K562 (cell line): Measurements from ENCODE around the gene ABCC5. TPM values are rescaled to one million over a fixed set of nuclear protein-coding genes. Genes with fewer than 3 reads are reported as not detected.

Experiments used
- ATAC-seq: fragments of 200-7000 bp; cut with Tn5 transposase; 3 replicates; pipeline ENCODE4 v1.9.1; 2020; ENCODE audit warnings: moderate library complexity
- BruUV-seq: library from RNA; stranded (reverse); fragments of 400-500 nt; replicated peaks from 2 replicates; lab custom pipeline; 2021; lab: Mats Ljungman, UMichigan
- CTCF ChIA-PET: fragments of 300-600 bp; formaldehyde crosslinking; extraction: SDS; loops from one replicate; lab custom pipeline; 2021; ENCODE audit warnings: low intra/inter-chr PET ratio; lab: Yijun Ruan, JAX
- POLR2A ChIA-PET: fragments of 300-600, 350-650 bp; sonication (Branson Sonifier 250); formaldehyde crosslinking; extraction: SDS; loops from one replicate; lab custom pipeline; 2021; ENCODE audit warnings: antibody characterized with exemption, inconsistent platforms; lab: Yijun Ruan, JAX
- DNase-seq, 4 experiments: peaks; one replicate each; pipeline versions ENCODE4 v3.0.0 to v3.0.0-alpha.2; 2011 to 2018; ENCODE audit warnings: low spot score in 3 of 4, mixed read lengths in 3 of 4; ENCODE audit errors: extremely low read depth in 1 of 4
- FAIRE-seq: peaks from 2 replicates; lab custom pipeline; 2011; peaks lifted over from hg19 to GRCh38; lab: Jason Lieb, UNC
- H2AFZ ChIP-seq: 2 replicates; pipeline ENCODE4 v1.6.0; 2011; ENCODE audit warnings: low read depth, low read length, control low read depth, inconsistent platforms
- H3K27ac ChIP-seq: fragments of 200-600 bp; 3 replicates; pipeline ENCODE4 v1.8.0; 2011; ENCODE audit warnings: low read depth, mild to moderate bottlenecking, control low read depth, inconsistent platforms, low read length, moderate library complexity, mixed read lengths; ENCODE audit errors: extremely low read depth
- H3K27me3 ChIP-seq, 2 experiments: fragments of 300-600 bp in 1 of 2; 2 replicates in 1 of 2; 3 replicates in 1 of 2; pipeline versions ENCODE4 v1.6.0 to v1.8.0; 2011; ENCODE audit warnings: inconsistent platforms in 2 of 2, low read length in 2 of 2, mild to moderate bottlenecking in 1 of 2, mixed read lengths in 1 of 2, moderate library complexity in 1 of 2; ENCODE audit not compliant: control insufficient read depth in 2 of 2, insufficient read depth in 2 of 2
- H3K36me3 ChIP-seq: fragments of 300-600 bp; 3 replicates; pipeline ENCODE4 v1.8.0; 2011; ENCODE audit warnings: mild to moderate bottlenecking, low read length, inconsistent platforms; ENCODE audit not compliant: control insufficient read depth, insufficient read depth
- H3K4me1 ChIP-seq, 2 experiments: fragments of 200-600 bp in 1 of 2; replicated peaks in 1 of 2; 2 replicates in 1 of 2; 3 replicates in 1 of 2; pipeline versions ENCODE4 v1.5.1 to v1.8.0; 2011; ENCODE audit warnings: inconsistent platforms in 2 of 2, low read length in 2 of 2, mild to moderate bottlenecking in 1 of 2, mixed read lengths in 1 of 2, moderate library complexity in 1 of 2; ENCODE audit not compliant: control insufficient read depth in 2 of 2, insufficient read depth in 2 of 2
- H3K4me2 ChIP-seq: 2 replicates; pipeline ENCODE4 v1.6.1; 2011; ENCODE audit warnings: low read length, control low read depth, inconsistent platforms, mixed read lengths; ENCODE audit not compliant: insufficient read depth
- H3K4me3 ChIP-seq: fragments of 200-600 bp; sonication (generic), shearing (Covaris generic); 2 replicates; pipeline ENCODE4 v1.5.1; 2016; ENCODE audit warnings: control low read depth, inconsistent platforms
- H3K79me2 ChIP-seq: fragments of 200-600 bp; 3 replicates; pipeline ENCODE4 v1.8.0; 2011; ENCODE audit warnings: low read length, inconsistent platforms; ENCODE audit not compliant: control insufficient read depth, insufficient read depth
- H3K9ac ChIP-seq, 2 experiments: 2 replicates each; pipeline versions ENCODE4 v1.6.0 to v1.6.1; 2011; ENCODE audit warnings: low read depth in 2 of 2, low read length in 2 of 2, control low read depth in 1 of 2, inconsistent platforms in 1 of 2, mild to moderate bottlenecking in 1 of 2, mixed read lengths in 1 of 2; ENCODE audit not compliant: insufficient read depth in 1 of 2
- H3K9me1 ChIP-seq: one replicate; pipeline ENCODE4 v1.6.0; 2011; ENCODE audit warnings: inconsistent platforms, mild to moderate bottlenecking, low read length, moderate library complexity; ENCODE audit not compliant: control insufficient read depth, insufficient read depth
- H3K9me3 ChIP-seq: replicated peaks from 2 replicates; pipeline ENCODE4 v1.5.1; 2011; ENCODE audit warnings: low read depth, low read length, inconsistent platforms; ENCODE audit not compliant: control insufficient read depth, insufficient read depth
- H4K20me1 ChIP-seq: replicated peaks from 2 replicates; pipeline ENCODE4 v1.6.1; 2011; ENCODE audit warnings: low read length, inconsistent platforms, mixed read lengths; ENCODE audit not compliant: control insufficient read depth, insufficient read depth
- ARHGAP35 ChIP-seq: fragments of 450-650 bp; IDR thresholded peaks from 2 replicates; pipeline ENCODE4 v1.6.1; 2018; ENCODE audit not compliant: partially characterized antibody
- BACH1 ChIP-seq: fragments of 200-800 bp; sonication (Bioruptor generic); IDR thresholded peaks from 2 replicates; pipeline ENCODE4 v1.6.1; 2016; ENCODE audit warnings: missing genetic modification characterization, missing compliant biosample characterization
- GTF2E2 ChIP-seq: fragments of 200-800 bp; sonication (Bioruptor generic); IDR thresholded peaks from 2 replicates; pipeline ENCODE4 v1.6.1; 2016; ENCODE audit warnings: missing genetic modification characterization, missing compliant biosample characterization
- JUND ChIP-seq, 2 experiments: IDR thresholded peaks; 2 replicates in 1 of 2; 3 replicates in 1 of 2; pipeline ENCODE4 v1.6.1; 2011; ENCODE audit warnings: borderline replicate concordance in 2 of 2, low read depth in 2 of 2, low read length in 2 of 2, improper control_type of control experiment in 1 of 2, missing biosample characterization in 1 of 2, missing genetic modification characterization in 1 of 2, missing genetic modification reagents in 1 of 2
- NFYB ChIP-seq: IDR thresholded peaks from 2 replicates; pipeline ENCODE4 v1.6.1; 2011; ENCODE audit warnings: mild to moderate bottlenecking, moderate library complexity; ENCODE audit not compliant: insufficient read length; ENCODE audit errors: extremely low read depth
- PHF8 ChIP-seq: fragments of 200-600 bp; sonication (generic); IDR thresholded peaks from 2 replicates; pipeline ENCODE4 v1.6.1; 2012; ENCODE audit warnings: mixed run types, mild to moderate bottlenecking, inconsistent platforms, low read length, moderate library complexity, borderline replicate concordance
- SMARCA4 ChIP-seq: fragments of 450-650 bp; IDR thresholded peaks from 2 replicates; pipeline ENCODE4 v1.6.1; 2016
- SMARCC2 ChIP-seq: fragments of 450-650 bp; IDR thresholded peaks from 2 replicates; pipeline ENCODE4 v1.6.1; 2017; ENCODE audit warnings: antibody characterized with exemption, moderate library complexity, mild to moderate bottlenecking, low read depth
- ZFPM2 ChIP-seq: fragments of 250-450 bp; sonication (Bioruptor Pico); IDR thresholded peaks from 2 replicates; pipeline ENCODE4 v1.5.1; 2022; ENCODE audit warnings: mild to moderate bottlenecking
- ZNF239 ChIP-seq: fragments of 250-450 bp; sonication (Bioruptor Pico); IDR thresholded peaks from 2 replicates; pipeline ENCODE4 v1.4.0; 2020; ENCODE audit warnings: mild to moderate bottlenecking
- WGBS: fragments of 100-300 bp; shearing (Covaris generic); methylation state at CpG from one replicate; pipeline ENCODE4 v1.1.6; 2016; ENCODE audit warnings: low coverage, mixed read lengths; ENCODE audit not compliant: insufficient coverage; ENCODE audit errors: missing lambda C conversion rate; 5-methylcytosine and 5-hydroxymethylcytosine counted together
- in situ Hi-C: fragments of 300-500 bp; cut with MboI; formaldehyde crosslinking; loops from 4 replicates; pipeline ENCODE4 v1.15.0; 2018; ENCODE audit warnings: inconsistent platforms, mixed read lengths
- intact Hi-C: fragments of 100-400 bp; cut with micrococcal nuclease; formaldehyde crosslinking; loops from 2 replicates; pipeline ENCODE4 v1.14.2; 2022
- polyA plus RNA-seq, 8 experiments: library from polyadenylated mRNA; depleted of rRNA in 4 of 8; stranded (reverse) in 5 of 8; unstranded in 3 of 8; fragments of >200 nt; fragmentation: Nextera tagmentation in 2 of 8; fragmentation: Illumina TruSeq in 1 of 8; extraction: Ambion mirVana in 2 of 8; extraction: Trizol in 1 of 8; gene quantifications; 2 replicates each; pipeline versions ENCODE4 v1.2.1 to v1.2.3, GENCODE V29; 2011 to 2014; ENCODE audit warnings: inconsistent platforms in 1 of 8, missing spikeins in 1 of 8
- total RNA-seq, 7 experiments: library from RNA; depleted of rRNA in 6 of 7; stranded (reverse); fragments of >200 nt in 6 of 7; fragmentation: Illumina TruSeq in 2 of 7; extraction: Trizol in 2 of 7; gene quantifications; 2 replicates each; pipeline versions ENCODE4 v1.2.1 to v1.2.3, GENCODE V29; 2011 to 2021; ENCODE audit warnings: low replicate concordance in 1 of 7
- TF ChIP-seq, protein P1 (sequence below): fragments of 450-650 bp; IDR thresholded peaks from 2 replicates; pipeline ENCODE4 v1.6.1; 2018; ENCODE audit not compliant: partially characterized antibody

Gene ABCC5
- total and polyA plus RNA-seq, 9 of the 15 experiments (the other 6 are each of a cell fraction or from before 2014, with no cell fraction given) = 22.0 to 53.0 (median 41.9) TPM

DNA sequence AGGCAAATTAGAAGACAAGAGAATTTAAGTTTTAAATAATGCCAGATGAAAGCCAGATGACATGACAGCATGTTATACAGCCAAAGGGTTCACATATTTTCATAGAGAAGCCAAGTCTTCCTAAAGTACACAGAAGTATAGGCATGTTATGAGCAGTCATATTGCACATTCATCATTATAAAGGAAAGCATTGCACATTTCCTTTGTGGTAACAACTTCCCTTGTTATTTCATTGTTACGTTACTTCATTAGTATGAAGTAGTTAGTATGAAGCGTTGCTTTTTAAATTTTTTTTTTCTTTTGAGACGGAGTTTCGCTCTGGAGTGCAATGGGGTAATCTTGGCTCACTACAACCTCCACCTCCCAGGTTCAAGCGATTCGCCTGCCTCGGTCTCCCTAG is 4.6 kb upstream of the ABCC5 start:
- Histone ChIP-seq H3K27ac (no peak overlapping the region), H3K36me3 (no peaks in the 10 kb centered on the region), H3K9me3 (no peaks in the 10 kb centered on the region), H3K9ac (no peak overlapping the region), H3K27me3 (no peaks in the 10 kb centered on the region), H3K4me3 (no peak overlapping the region), H3K9me1 (no peaks in the 10 kb centered on the region), H3K4me1 (peaks cover 3 to 18% of the 10 kb centered on the region in 2 experiments; a peak in 4 of 5 replicates)
- no TSS peak for BruUV-seq
- 95% methylated on average over 7 of the region's 7 CpGs for WGBS
- no peak for ATAC-seq
- POLR2A ChIA-PET = no interaction called here
- in situ Hi-C loops = no loop called here
- TF ChIP-seq, protein P1, sequence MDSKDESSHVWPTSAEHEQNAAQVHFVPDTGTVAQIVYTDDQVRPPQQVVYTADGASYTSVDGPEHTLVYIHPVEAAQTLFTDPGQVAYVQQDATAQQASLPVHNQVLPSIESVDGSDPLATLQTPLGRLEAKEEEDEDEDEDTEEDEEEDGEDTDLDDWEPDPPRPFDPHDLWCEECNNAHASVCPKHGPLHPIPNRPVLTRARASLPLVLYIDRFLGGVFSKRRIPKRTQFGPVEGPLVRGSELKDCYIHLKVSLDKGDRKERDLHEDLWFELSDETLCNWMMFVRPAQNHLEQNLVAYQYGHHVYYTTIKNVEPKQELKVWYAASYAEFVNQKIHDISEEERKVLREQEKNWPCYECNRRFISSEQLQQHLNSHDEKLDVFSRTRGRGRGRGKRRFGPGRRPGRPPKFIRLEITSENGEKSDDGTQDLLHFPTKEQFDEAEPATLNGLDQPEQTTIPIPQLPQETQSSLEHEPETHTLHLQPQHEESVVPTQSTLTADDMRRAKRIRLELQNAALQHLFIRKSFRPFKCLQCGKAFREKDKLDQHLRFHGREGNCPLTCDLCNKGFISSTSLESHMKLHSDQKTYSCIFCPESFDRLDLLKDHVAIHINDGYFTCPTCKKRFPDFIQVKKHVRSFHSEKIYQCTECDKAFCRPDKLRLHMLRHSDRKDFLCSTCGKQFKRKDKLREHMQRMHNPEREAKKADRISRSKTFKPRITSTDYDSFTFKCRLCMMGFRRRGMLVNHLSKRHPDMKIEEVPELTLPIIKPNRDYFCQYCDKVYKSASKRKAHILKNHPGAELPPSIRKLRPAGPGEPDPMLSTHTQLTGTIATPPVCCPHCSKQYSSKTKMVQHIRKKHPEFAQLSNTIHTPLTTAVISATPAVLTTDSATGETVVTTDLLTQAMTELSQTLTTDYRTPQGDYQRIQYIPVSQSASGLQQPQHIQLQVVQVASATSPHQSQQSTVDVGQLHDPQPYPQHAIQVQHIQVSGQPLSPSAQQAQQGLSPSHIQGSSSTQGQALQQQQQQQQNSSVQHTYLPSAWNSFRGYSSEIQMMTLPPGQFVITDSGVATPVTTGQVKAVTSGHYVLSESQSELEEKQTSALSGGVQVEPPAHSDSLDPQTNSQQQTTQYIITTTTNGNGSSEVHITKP = no peak
- TF ChIP-seq ZFPM2 (CRISPR knock-in tag) (no peak), PHF8 (no peak), ARHGAP35 (no peak), ZNF239 (CRISPR knock-in tag) (no peak), SMARCA4 (no peak), BACH1 (no peak), JUND (IDR thresholded peaks at IDR 0.05; ENCODE audit: borderline replicate concordance, low read depth, low read length) (no peak), JUND (tag; IDR thresholded peaks at IDR 0.05; ENCODE audit: borderline replicate concordance, low read depth, low read length) (no peak), GTF2E2 (tag) (no peak), SMARCC2 (no peak), NFYB (no peak)
- TF ChIP-seq, all 486 proteins: peak for 0
- intact Hi-C loops = no loop called here
- no peak for DNase-seq
- Histone ChIP-seq H4K20me1 (no peaks in the 10 kb centered on the region), H2AFZ (no peak overlapping the region), H3K4me2 (no peak overlapping the region), H3K79me2 (peaks cover 4% of the 10 kb centered on the region; the same call in 2 of the 3 replicates)
- FAIRE-seq = no peak
- CTCF ChIA-PET = no interaction called here
